OCI-LY3 (cell line): Measurements from ENCODE around the gene NFYA.

Experiments
- H2AFZ ChIP-seq: fragments of 200-600, 300-600 bp; shearing (Covaris generic); 2 replicates; pipeline ENCODE4 v1.6.0; 2014; ENCODE audit warnings: antibody characterized with exemption, low read depth, low read length
- H3K27ac ChIP-seq: fragments of 200-600, 300-600 bp; sonication (generic); 2 replicates; pipeline ENCODE4 v1.5.1; 2014; ENCODE audit warnings: mild to moderate bottlenecking, low read length, moderate library complexity, mixed read lengths
- H3K27me3 ChIP-seq: fragments of 200-600, 300-600 bp; sonication (generic); 2 replicates; pipeline ENCODE4 v1.6.1; 2014; ENCODE audit warnings: low read depth, low read length, mixed read lengths
- H3K36me3 ChIP-seq: fragments of 200-600, 300-600 bp; sonication (generic); replicated peaks from 2 replicates; pipeline ENCODE3; 2014; ENCODE audit warnings: low read depth, low read length, mixed read lengths
- H3K4me1 ChIP-seq: fragments of 300-600, 200-600 bp; sonication (generic); 2 replicates; pipeline ENCODE4 v1.6.1; 2014; ENCODE audit warnings: low read length, mixed read lengths
- H3K4me2 ChIP-seq: fragments of 200-600, 300-600 bp; sonication (generic); 2 replicates; pipeline ENCODE4 v1.6.1; 2014; ENCODE audit warnings: low read length, mixed read lengths
- H3K4me3 ChIP-seq: fragments of 300-600, 200-600 bp; sonication (generic); 2 replicates; pipeline ENCODE4 v1.5.1; 2014; ENCODE audit warnings: antibody characterized with exemption, mild to moderate bottlenecking, low read length, moderate library complexity
- H3K79me2 ChIP-seq: fragments of 300-600, 200-600 bp; shearing (Covaris generic); 2 replicates; pipeline ENCODE4 v1.6.1; 2014; ENCODE audit warnings: mild to moderate bottlenecking, low read length, mixed read lengths
- H3K9ac ChIP-seq: fragments of 300-600, 200-600 bp; shearing (Covaris generic); 2 replicates; pipeline ENCODE4 v1.6.0; 2014; ENCODE audit warnings: mild to moderate bottlenecking, low read length, moderate library complexity
- H3K9me3 ChIP-seq: fragments of 200-600, 300-600 bp; shearing (Covaris generic); 2 replicates; pipeline ENCODE4 v1.6.1; 2014; ENCODE audit warnings: low read length, mixed read lengths; ENCODE audit not compliant: insufficient read depth
- H4K20me1 ChIP-seq: fragments of 200-600, 300-600 bp; sonication (generic); 2 replicates; pipeline ENCODE4 v1.6.1; 2016; ENCODE audit warnings: low read length, mixed read lengths; ENCODE audit not compliant: insufficient read depth
- EZH2phosphoT487 ChIP-seq: fragments of 200-600 bp; shearing (Covaris generic); IDR thresholded peaks from 2 replicates; pipeline ENCODE4 v1.6.1; 2018; ENCODE audit warnings: antibody characterized with exemption, mixed run types, low read depth
- TF ChIP-seq, protein P1 (sequence below): fragments of 200-600, 300-600 bp; sonication (generic); IDR thresholded peaks from 2 replicates; pipeline ENCODE4 v1.5.1; 2014; ENCODE audit warnings: antibody characterized with exemption, low read length, low read depth

The NFYA gene

GRCh38 chr6:41073203-41073967 lies 611 bp downstream of the NFYA start:
- peak overlapping the region; percentile 97 for H3K9ac ChIP-seq
- peaks cover 9% of the 10 kb centered on the region for H3K36me3 ChIP-seq
- H3K4me3 ChIP-seq, result peak overlapping the region; percentile 77
- H3K4me2 ChIP-seq, result peak overlapping the region; percentile 96
- TF ChIP-seq, protein P1, sequence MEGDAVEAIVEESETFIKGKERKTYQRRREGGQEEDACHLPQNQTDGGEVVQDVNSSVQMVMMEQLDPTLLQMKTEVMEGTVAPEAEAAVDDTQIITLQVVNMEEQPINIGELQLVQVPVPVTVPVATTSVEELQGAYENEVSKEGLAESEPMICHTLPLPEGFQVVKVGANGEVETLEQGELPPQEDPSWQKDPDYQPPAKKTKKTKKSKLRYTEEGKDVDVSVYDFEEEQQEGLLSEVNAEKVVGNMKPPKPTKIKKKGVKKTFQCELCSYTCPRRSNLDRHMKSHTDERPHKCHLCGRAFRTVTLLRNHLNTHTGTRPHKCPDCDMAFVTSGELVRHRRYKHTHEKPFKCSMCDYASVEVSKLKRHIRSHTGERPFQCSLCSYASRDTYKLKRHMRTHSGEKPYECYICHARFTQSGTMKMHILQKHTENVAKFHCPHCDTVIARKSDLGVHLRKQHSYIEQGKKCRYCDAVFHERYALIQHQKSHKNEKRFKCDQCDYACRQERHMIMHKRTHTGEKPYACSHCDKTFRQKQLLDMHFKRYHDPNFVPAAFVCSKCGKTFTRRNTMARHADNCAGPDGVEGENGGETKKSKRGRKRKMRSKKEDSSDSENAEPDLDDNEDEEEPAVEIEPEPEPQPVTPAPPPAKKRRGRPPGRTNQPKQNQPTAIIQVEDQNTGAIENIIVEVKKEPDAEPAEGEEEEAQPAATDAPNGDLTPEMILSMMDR, result no peak
- TF ChIP-seq EZH2phosphoT487, result no peak
- peaks cover 63% of the 10 kb centered on the region for H3K79me2 ChIP-seq
- H2AFZ ChIP-seq, result no peak overlapping the region
- peaks cover 31% of the 10 kb centered on the region for H3K4me1 ChIP-seq
- H3K9me3 ChIP-seq, result no peaks in the 10 kb centered on the region
- H4K20me1 ChIP-seq, result peaks cover 37% of the 10 kb centered on the region
- no peaks in the 10 kb centered on the region for H3K27me3 ChIP-seq
- peak overlapping the region; percentile 92 for H3K27ac ChIP-seq

DNA sequence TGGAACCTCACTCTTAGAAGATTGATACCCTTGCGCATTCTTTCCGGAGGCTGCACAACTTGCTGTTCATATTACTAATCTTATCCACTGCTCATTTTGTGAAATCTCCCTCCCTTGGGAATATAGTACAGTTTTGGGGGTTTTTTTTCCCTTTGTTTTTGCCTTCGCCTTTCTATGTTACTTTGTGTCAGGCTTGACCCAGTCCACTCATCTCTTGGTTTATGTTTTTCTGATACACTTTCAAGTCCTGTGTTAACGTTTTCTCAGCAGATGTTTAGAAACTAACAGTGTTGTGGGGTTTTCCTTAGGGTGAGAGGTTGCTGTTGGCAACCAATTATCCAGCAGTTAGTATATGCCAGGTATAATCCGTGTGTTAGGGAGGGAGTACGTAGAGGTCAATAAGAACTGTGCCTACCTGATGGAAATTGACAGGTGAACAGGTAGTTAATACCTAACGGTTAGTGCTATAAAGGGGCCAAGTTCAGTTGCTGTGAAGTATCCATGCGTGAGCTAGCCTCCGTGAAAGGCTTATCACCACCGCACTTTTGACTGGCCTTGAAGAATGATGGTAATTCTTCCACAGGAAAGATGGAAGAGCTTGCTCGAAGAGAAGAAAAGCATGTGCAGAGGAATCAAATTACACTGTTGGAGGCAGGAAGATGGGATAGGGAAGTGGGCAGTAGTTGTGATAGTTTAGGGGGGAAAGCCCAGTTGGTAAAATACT lies 1.4 kb downstream of the NFYA start:
- Histone ChIP-seq H2AFZ (no peak overlapping the region), H3K4me2 (peak overlapping the region; percentile 96), H4K20me1 (peaks cover 37% of the 10 kb centered on the region), H3K79me2 (peaks cover 70% of the 10 kb centered on the region), H3K4me3 (peak overlapping the region; percentile 77), H3K4me1 (peaks cover 31% of the 10 kb centered on the region), H3K27ac (peak overlapping the region; percentile 92), H3K36me3 (peaks cover 16% of the 10 kb centered on the region), H3K9me3 (no peaks in the 10 kb centered on the region), H3K27me3 (no peaks in the 10 kb centered on the region), H3K9ac (peak overlapping the region; percentile 97)
- TF ChIP-seq EZH2phosphoT487, result no peak
- TF ChIP-seq, protein P1, result no peak

- TF ChIP-seq, protein P1, result no peak
- no peak for TF ChIP-seq EZH2phosphoT487
- Histone ChIP-seq H4K20me1 (peaks cover 37% of the 10 kb centered on the region), H3K9me3 (no peaks in the 10 kb centered on the region), H3K27ac (peak overlapping the region; percentile 92; the same call in 1 of the 2 replicates), H2AFZ (no peak overlapping the region), H3K27me3 (no peaks in the 10 kb centered on the region), H3K4me1 (peaks cover 31% of the 10 kb centered on the region), H3K36me3 (peaks cover 19% of the 10 kb centered on the region), H3K9ac (peak overlapping the region; percentile 97; the same call in 1 of the 2 replicates), H3K4me2 (peak overlapping the region; percentile 96), H3K79me2 (peaks cover 77% of the 10 kb centered on the region), H3K4me3 (peak overlapping the region; percentile 77)
Measured at GRCh38 chr6:41074692-41075436, 2.1 kb downstream of the NFYA start.
